Measurements from ENCODE around the gene SERTAD4. TPM values are rescaled to one million over a fixed set of nuclear protein-coding genes. Genes with fewer than 3 reads are reported as not detected.
A peak's percentile ranks its signal among the peaks of the same experiment; 100 is the strongest.

The SERTAD4 gene
- total RNA-seq, 1 donor from 2014 or later: 1.6 TPM

DNA sequence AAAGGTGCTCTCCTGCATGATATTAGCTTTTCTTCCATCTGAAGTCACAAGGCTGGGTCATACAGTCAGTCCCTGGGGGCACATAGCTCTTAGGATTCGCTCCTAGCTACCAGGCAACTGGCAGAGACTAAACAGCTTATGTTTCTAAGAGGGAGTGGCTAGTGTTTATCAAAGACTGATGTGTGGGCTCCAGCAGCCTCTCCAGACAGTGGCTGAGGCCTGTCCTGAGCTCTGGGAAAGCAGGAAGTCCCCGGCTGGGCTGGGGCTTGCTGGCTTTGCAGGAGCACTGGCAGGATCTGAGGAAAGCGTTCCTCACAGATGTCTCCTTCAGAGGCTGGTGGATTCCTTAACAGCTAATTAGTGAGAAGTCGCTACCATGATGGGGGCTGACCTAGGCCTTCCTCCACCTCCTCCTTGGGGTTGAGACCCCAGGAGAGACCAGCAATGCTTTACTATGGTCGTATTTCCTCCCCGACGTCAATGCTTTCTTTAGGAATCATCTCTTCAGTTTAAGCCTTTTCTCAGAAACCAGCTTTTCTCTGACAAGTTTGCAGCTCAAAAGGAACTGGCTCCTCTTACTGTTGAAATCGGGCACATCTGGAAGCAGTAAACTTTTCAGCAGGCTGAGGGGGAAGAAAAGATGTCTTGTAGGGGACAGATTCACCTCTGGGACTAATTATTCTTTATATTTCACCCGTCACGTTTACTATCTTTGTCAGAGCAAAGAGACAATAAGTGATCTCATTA lies 62.6 kb downstream of the SERTAD4 start:
- no peak overlapping the region for H3K4me3 ChIP-seq (ENCODE audit: low read length in 3 of 3)
- no peaks in the 10 kb centered on the region for H3K27me3 ChIP-seq (ENCODE audit: control insufficient read depth in 3 of 3, insufficient read depth in 3 of 3, low read length in 3 of 3)
- peak overlapping the region in 1 of 3 donors; percentile 3 for H3K9ac ChIP-seq (ENCODE audit: low read depth in 1 of 3, low read length in 3 of 3)
- H3K27ac ChIP-seq (ENCODE audit: low read depth, low read length): peak overlapping the region; percentile 13
- H3K9me3 ChIP-seq (ENCODE audit: control insufficient read depth in 3 of 3, low read length in 3 of 3): no peaks in the 10 kb centered on the region
- no peaks in the 10 kb centered on the region for H3K36me3 ChIP-seq (ENCODE audit: control insufficient read depth in 3 of 3, insufficient read depth in 3 of 3, low read length in 3 of 3)
- H3K4me1 ChIP-seq (ENCODE audit: control insufficient read depth in 3 of 3, insufficient read depth in 3 of 3, low read length in 3 of 3): peaks cover 18 to 24% (median 21%) of the 10 kb centered on the region in 3 donors

Other genes with a start within 250 kb of the SERTAD4 start
- 4.7 TPM for gene HHAT, start 96.1 kb downstream of the SERTAD4 start, total RNA-seq

Measured in skeletal muscle tissue (tissue), 4 donors.